NT2/D1 (cell line): Measurements from ENCODE around the gene SND1.

Experiments used
- DNase-seq: peaks from one replicate; pipeline ENCODE4 v3.0.0-alpha.2; 2011; ENCODE audit warnings: low read depth, low spot score
- H3K27me3 ChIP-seq: 2 replicates; pipeline ENCODE4 v1.6.0; 2011; ENCODE audit warnings: mild to moderate bottlenecking; ENCODE audit not compliant: insufficient read length, insufficient read depth
- H3K36me3 ChIP-seq: 2 replicates; pipeline ENCODE4 v1.6.1; 2011; ENCODE audit warnings: mild to moderate bottlenecking, low read length, mixed read lengths; ENCODE audit not compliant: insufficient read depth, insufficient read length
- H3K4me1 ChIP-seq: 2 replicates; pipeline ENCODE4 v1.5.1; 2011; ENCODE audit not compliant: insufficient read depth, insufficient read length
- H3K4me3 ChIP-seq: 2 replicates; pipeline ENCODE4 v1.5.1; 2011; ENCODE audit warnings: low read depth; ENCODE audit not compliant: insufficient read length
- H3K9ac ChIP-seq: 2 replicates; pipeline ENCODE4 v1.6.0; 2011; ENCODE audit warnings: low read depth; ENCODE audit not compliant: insufficient read length
- H3K9me3 ChIP-seq: 2 replicates; pipeline ENCODE4 v1.5.1; 2011; ENCODE audit warnings: mild to moderate bottlenecking, low read length; ENCODE audit not compliant: insufficient read depth
- SUZ12 ChIP-seq: IDR thresholded peaks from 2 replicates; pipeline ENCODE4 v1.6.1; 2011; ENCODE audit not compliant: insufficient read length, insufficient read depth; ENCODE audit errors: extremely low read depth
- YY1 ChIP-seq: IDR thresholded peaks from 2 replicates; pipeline ENCODE4 v1.6.1; 2011; ENCODE audit not compliant: insufficient read length, insufficient read depth
- ZNF274 ChIP-seq: IDR thresholded peaks from 2 replicates; pipeline ENCODE4 v1.6.1; 2011; ENCODE audit warnings: mild to moderate bottlenecking, low read depth, low read length

The SND1 gene

DNA sequence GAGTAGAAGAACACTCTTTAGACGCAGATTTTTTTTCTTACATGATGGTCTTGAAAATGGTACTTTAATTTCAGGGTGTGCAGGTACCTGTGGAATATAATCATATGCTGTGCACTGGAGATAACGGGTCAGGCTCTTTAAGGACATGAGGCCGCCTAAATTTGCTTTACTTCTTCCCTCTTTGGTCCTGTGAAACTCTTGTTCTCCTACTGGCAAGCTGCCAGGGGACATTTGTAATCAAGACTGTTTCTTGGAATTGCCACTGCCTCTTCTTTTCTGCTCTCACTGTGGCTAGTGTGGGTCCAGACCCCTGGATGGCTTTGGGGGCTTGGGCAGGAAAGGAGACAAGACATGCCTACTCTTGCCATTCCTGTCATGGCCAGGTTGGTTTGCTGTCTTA is 146.0 kb downstream of the SND1 start:
- Histone ChIP-seq H3K4me3 (no peak overlapping the region), H3K36me3 (no peaks in the 10 kb centered on the region), H3K4me1 (no peaks in the 10 kb centered on the region), H3K9ac (no peak overlapping the region), H3K27me3 (no peaks in the 10 kb centered on the region), H3K9me3 (no peaks in the 10 kb centered on the region)
- no peak for TF ChIP-seq SUZ12
- TF ChIP-seq ZNF274 = no peak
- no peak for TF ChIP-seq YY1
- DNase-seq = no peak

GRCh38 chr7:127798769-127799372 is 146.9 kb downstream of the SND1 start:
- no peak for DNase-seq
- Histone ChIP-seq H3K4me3 (no peak overlapping the region), H3K27me3 (no peaks in the 10 kb centered on the region), H3K36me3 (no peaks in the 10 kb centered on the region), H3K4me1 (no peaks in the 10 kb centered on the region), H3K9me3 (no peaks in the 10 kb centered on the region), H3K9ac (no peak overlapping the region)
- TF ChIP-seq YY1 = no peak
- TF ChIP-seq SUZ12 = no peak
- TF ChIP-seq ZNF274 = no peak

- no peak for DNase-seq
- no peaks in the 10 kb centered on the region for H3K27me3 ChIP-seq
- no peaks in the 10 kb centered on the region for H3K9me3 ChIP-seq
- no peaks in the 10 kb centered on the region for H3K36me3 ChIP-seq
- no peak overlapping the region for H3K9ac ChIP-seq
- H3K4me3 ChIP-seq = no peak overlapping the region
- no peaks in the 10 kb centered on the region for H3K4me1 ChIP-seq
- TF ChIP-seq ZNF274 (no peak), SUZ12 (no peak), YY1 (no peak)
These were observed 147.7 kb downstream of the SND1 start for GRCh38 chr7:127799535-127800305.

GRCh38 chr7:127802845-127803244 is 150.9 kb downstream of the SND1 start:
- Histone ChIP-seq H3K4me1 (no peaks in the 10 kb centered on the region), H3K4me3 (no peak overlapping the region), H3K36me3 (peaks cover 3% of the 10 kb centered on the region), H3K27me3 (no peaks in the 10 kb centered on the region), H3K9me3 (no peaks in the 10 kb centered on the region), H3K9ac (no peak overlapping the region)
- TF ChIP-seq SUZ12 = no peak
- TF ChIP-seq YY1 = no peak
- no peak for TF ChIP-seq ZNF274
- DNase-seq = no peak

DNA sequence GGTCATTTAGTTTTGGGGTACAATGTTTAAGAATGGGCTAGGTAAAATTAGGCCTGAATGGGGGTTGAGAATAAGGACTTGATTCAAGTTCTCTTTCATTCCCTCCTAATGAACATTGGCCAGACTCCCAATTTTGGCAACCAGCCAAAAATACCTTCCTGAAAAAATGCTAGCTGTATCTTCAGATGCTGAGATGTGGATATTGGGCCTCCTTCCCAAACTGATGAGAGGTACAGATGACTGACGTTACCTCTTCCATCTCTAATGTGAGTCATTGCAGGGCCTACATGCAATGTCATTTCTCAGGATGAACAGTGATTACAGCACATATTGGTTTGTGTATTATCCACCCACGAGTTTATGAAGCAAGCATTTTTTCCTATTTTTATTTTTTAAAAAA is 151.6 kb downstream of the SND1 start:
- peaks cover 10% of the 10 kb centered on the region for H3K36me3 ChIP-seq
- no peak overlapping the region for H3K9ac ChIP-seq
- H3K4me1 ChIP-seq = no peaks in the 10 kb centered on the region
- no peaks in the 10 kb centered on the region for H3K27me3 ChIP-seq
- TF ChIP-seq YY1 = no peak
- TF ChIP-seq SUZ12 = no peak
- TF ChIP-seq ZNF274 = no peak
- no peak overlapping the region for H3K4me3 ChIP-seq
- H3K9me3 ChIP-seq = no peaks in the 10 kb centered on the region
- no peak for DNase-seq

DNA sequence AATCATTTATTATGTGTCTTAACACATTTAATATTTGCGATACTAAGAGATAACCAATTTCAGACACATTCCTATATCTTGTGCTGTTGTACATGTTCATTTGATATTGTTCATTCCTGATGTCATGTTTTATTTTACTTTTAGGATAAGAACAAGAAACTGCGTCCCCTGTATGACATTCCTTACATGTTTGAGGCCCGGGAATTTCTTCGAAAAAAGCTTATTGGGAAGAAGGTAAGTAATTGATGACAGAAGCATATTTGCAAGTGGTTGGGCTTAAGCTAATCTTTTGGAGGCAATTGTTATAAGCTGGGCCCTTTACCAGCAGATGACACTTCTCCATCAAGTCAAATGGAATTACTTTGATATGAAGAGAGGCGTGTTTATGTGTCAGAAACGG is 155.3 kb downstream of the SND1 start:
- H3K4me1 ChIP-seq = no peaks in the 10 kb centered on the region
- no peak overlapping the region for H3K9ac ChIP-seq
- TF ChIP-seq SUZ12 = no peak
- TF ChIP-seq YY1 = no peak
- TF ChIP-seq ZNF274 = no peak
- H3K4me3 ChIP-seq = no peak overlapping the region
- H3K27me3 ChIP-seq = no peaks in the 10 kb centered on the region
- no peak for DNase-seq
- H3K36me3 ChIP-seq = peaks cover 20% of the 10 kb centered on the region
- H3K9me3 ChIP-seq = no peaks in the 10 kb centered on the region

GRCh38 chr7:127807829-127808228 is 155.8 kb downstream of the SND1 start:
- Histone ChIP-seq H3K9me3 (no peaks in the 10 kb centered on the region), H3K36me3 (peaks cover 20% of the 10 kb centered on the region), H3K4me3 (no peak overlapping the region), H3K4me1 (no peaks in the 10 kb centered on the region), H3K27me3 (no peaks in the 10 kb centered on the region), H3K9ac (no peak overlapping the region)
- DNase-seq = peak; percentile 54
- TF ChIP-seq SUZ12 = no peak
- TF ChIP-seq YY1 = no peak
- no peak for TF ChIP-seq ZNF274
